NOMO-1 treated with DMSO at 0.1 percent for 48 hours (cell line): ENCODE results near the gene NAA38.
"Not testable (repeated sequence)": the region's sequence is repeated elsewhere in the genome, so short reads cannot be mapped to it uniquely, and the experiment has no call there.

Source experiments
- DNase-seq: peaks from one replicate; lab custom pipeline; 2025; ENCODE audit not compliant: unreplicated experiment; lab: John Stamatoyannopoulos, UW

Gene NAA38

GRCh38 chr17:7882068-7882467 lies 24.7 kb upstream of the NAA38 start:
- no peak for DNase-seq

GRCh38 chr17:7881276-7882054 lies 24.1 kb upstream of the NAA38 start:
- DNase-seq = peak; percentile 28

- DNase-seq = peak; percentile 61
Observed at GRCh38 chr17:7880076-7880868, 22.9 kb upstream of the NAA38 start.

GRCh38 chr17:7878234-7878633 lies 20.9 kb upstream of the NAA38 start:
- no peak for DNase-seq

GRCh38 chr17:7875804-7876370 lies 18.5 kb upstream of the NAA38 start:
- DNase-seq = peak; percentile 56

GRCh38 chr17:7873051-7873450 lies 15.7 kb upstream of the NAA38 start:
- no peak for DNase-seq

- DNase-seq = peak; percentile 69
Observed at GRCh38 chr17:7867881-7868329, 10.5 kb upstream of the NAA38 start.

- DNase-seq = no peak
Observed at GRCh38 chr17:7864995-7865650, 7.8 kb upstream of the NAA38 start.

GRCh38 chr17:7864384-7864783 lies 7.0 kb upstream of the NAA38 start:
- DNase-seq = not testable (repeated sequence)

- no peak for DNase-seq
Observed at GRCh38 chr17:7862692-7863437, 5.5 kb upstream of the NAA38 start.

GRCh38 chr17:7859028-7859427 lies 1.7 kb upstream of the NAA38 start:
- no peak for DNase-seq

- DNase-seq = no peak
Observed at GRCh38 chr17:7858522-7858810, 1.1 kb upstream of the NAA38 start.

- DNase-seq = peak; percentile 92
Observed at GRCh38 chr17:7857713-7858521, 558 bp upstream of the NAA38 start, which contains the start of gene CYB5D1. CYB5D1 (plus strand) TSS chr17:7858003; CDS start chr17:7858135, 132 bp downstream.

- DNase-seq = peak; percentile 64
Observed at GRCh38 chr17:7856011-7856810, 1.1 kb downstream of the NAA38 start.

- DNase-seq = no peak
Observed at GRCh38 chr17:7855660-7856010, 1.7 kb downstream of the NAA38 start.

- no peak for DNase-seq
Observed at GRCh38 chr17:7854851-7855659, 2.3 kb downstream of the NAA38 start, which contains the start of gene TMEM88. TMEM88 (plus strand) TSS chr17:7855066; CDS start chr17:7855075, 9 bp downstream.

- no peak for DNase-seq
Observed at GRCh38 chr17:7854078-7854777, 3.1 kb downstream of the NAA38 start.

- no peak for DNase-seq
Observed at GRCh38 chr17:7853691-7854038, 3.7 kb downstream of the NAA38 start.
